ENCODE measurements around the gene CELSR2. TPM values are rescaled to one million over a fixed set of nuclear protein-coding genes. Genes with fewer than 3 reads are reported as not detected.

CELSR2 gene
- total and polyA plus RNA-seq, 8 donors = 0.76 to 18.7 (median 6.2) TPM

GRCh38 chr1:109269212-109269980 is 20.1 kb downstream of the CELSR2 start:
- TF ChIP-seq POLR2A (IDR thresholded peaks at IDR 0.05) (no peak), EP300 (IDR thresholded peaks at IDR 0.05) (no peak), POLR2AphosphoS5 (IDR thresholded peaks at IDR 0.05) (no peak)
- TF ChIP-seq, protein P1, sequence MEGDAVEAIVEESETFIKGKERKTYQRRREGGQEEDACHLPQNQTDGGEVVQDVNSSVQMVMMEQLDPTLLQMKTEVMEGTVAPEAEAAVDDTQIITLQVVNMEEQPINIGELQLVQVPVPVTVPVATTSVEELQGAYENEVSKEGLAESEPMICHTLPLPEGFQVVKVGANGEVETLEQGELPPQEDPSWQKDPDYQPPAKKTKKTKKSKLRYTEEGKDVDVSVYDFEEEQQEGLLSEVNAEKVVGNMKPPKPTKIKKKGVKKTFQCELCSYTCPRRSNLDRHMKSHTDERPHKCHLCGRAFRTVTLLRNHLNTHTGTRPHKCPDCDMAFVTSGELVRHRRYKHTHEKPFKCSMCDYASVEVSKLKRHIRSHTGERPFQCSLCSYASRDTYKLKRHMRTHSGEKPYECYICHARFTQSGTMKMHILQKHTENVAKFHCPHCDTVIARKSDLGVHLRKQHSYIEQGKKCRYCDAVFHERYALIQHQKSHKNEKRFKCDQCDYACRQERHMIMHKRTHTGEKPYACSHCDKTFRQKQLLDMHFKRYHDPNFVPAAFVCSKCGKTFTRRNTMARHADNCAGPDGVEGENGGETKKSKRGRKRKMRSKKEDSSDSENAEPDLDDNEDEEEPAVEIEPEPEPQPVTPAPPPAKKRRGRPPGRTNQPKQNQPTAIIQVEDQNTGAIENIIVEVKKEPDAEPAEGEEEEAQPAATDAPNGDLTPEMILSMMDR (IDR thresholded peaks at IDR 0.05) = no peak
- Histone ChIP-seq H3K27ac (no peak overlapping the region), H3K4me3 (no peak overlapping the region), H3K4me1 (peaks cover 3 to 23% (median 5%) of the 10 kb centered on the region in 4 donors), H3K9me3 (no peaks in the 10 kb centered on the region), H3K36me3 (peaks cover 0 to 72% (median 31%) of the 10 kb centered on the region in 4 donors), H3K27me3 (no peaks in the 10 kb centered on the region)
- 89 to 92% (median 91%) methylated on average over 19 to 33 of the region's 33 CpGs for WGBS, 5 donors
- intact Hi-C loops (cut with DNase I; ENCODE audit: low total_unique reads) = no loop called here
- DNase-seq = no peak

- no peak overlapping the region for H3K27ac ChIP-seq
- TF ChIP-seq EP300 (IDR thresholded peaks at IDR 0.05) = no peak
- TF ChIP-seq, protein P1 (IDR thresholded peaks at IDR 0.05) = no peak
- no peak for TF ChIP-seq POLR2A (IDR thresholded peaks at IDR 0.05)
- no peak for TF ChIP-seq POLR2AphosphoS5 (IDR thresholded peaks at IDR 0.05)
- peaks cover 10 to 30% (median 12%) of the 10 kb centered on the region in 4 donors for H3K4me1 ChIP-seq
- no peaks in the 10 kb centered on the region for H3K9me3 ChIP-seq
- intact Hi-C loops (cut with DNase I; ENCODE audit: low total_unique reads) = no loop called here
- 90 to 95% (median 91%) methylated on average over 11 to 17 of the region's 17 CpGs for WGBS, 5 donors
- H3K36me3 ChIP-seq = peaks cover 0 to 71% (median 27%) of the 10 kb centered on the region in 4 donors
- no peak for DNase-seq
- H3K4me3 ChIP-seq = no peak overlapping the region
- H3K27me3 ChIP-seq = no peaks in the 10 kb centered on the region
These were observed 20.8 kb downstream of the CELSR2 start for GRCh38 chr1:109269981-109270622.

GRCh38 chr1:109270623-109271317 is 21.4 kb downstream of the CELSR2 start:
- intact Hi-C loops (cut with DNase I; ENCODE audit: low total_unique reads) = no loop called here

More at GRCh38 chr1:109270623-109271317, 21.4 kb downstream of the CELSR2 start:
- Histone ChIP-seq H3K4me3 (no peak overlapping the region), H3K4me1 (peaks cover 15 to 36% (median 16%) of the 10 kb centered on the region in 4 donors), H3K36me3 (peaks cover 0 to 65% (median 25%) of the 10 kb centered on the region in 4 donors), H3K27me3 (no peaks in the 10 kb centered on the region), H3K27ac (no peak overlapping the region), H3K9me3 (no peaks in the 10 kb centered on the region)
- no peak for TF ChIP-seq POLR2A (IDR thresholded peaks at IDR 0.05)
- TF ChIP-seq, protein P1 (IDR thresholded peaks at IDR 0.05) = no peak
- TF ChIP-seq POLR2AphosphoS5 (IDR thresholded peaks at IDR 0.05) = no peak
- no peak for TF ChIP-seq EP300 (IDR thresholded peaks at IDR 0.05)
- no peak for DNase-seq
- 89 to 96% (median 93%) methylated on average over 17 to 20 of the region's 20 CpGs for WGBS, 5 donors

Data from stomach (tissue), 9 donors.